DOHH2 (cell line): Measurements from ENCODE around the gene TRMT1.

Source experiments
- H3F3A ChIP-seq: fragments of 200-600 bp; sonication (generic), shearing (Covaris generic); 2 replicates; pipeline ENCODE4 v1.6.0; 2016; ENCODE audit warnings: antibody characterized with exemption, mild to moderate bottlenecking; ENCODE audit not compliant: control insufficient read depth, insufficient read depth
- H3K27ac ChIP-seq: fragments of 200-600 bp; sonication (generic); 2 replicates; pipeline ENCODE4 v1.5.1; 2014; ENCODE audit warnings: low read depth, mild to moderate bottlenecking, low read length, moderate library complexity
- H3K27me3 ChIP-seq: fragments of 200-600 bp; sonication (generic); 2 replicates; pipeline ENCODE4 v1.6.1; 2014; ENCODE audit warnings: mild to moderate bottlenecking, low read length, mixed read lengths; ENCODE audit not compliant: control insufficient read depth
- H3K36me3 ChIP-seq: fragments of 200-600 bp; sonication (generic); 2 replicates; pipeline ENCODE4 v1.6.1; 2014; ENCODE audit warnings: mild to moderate bottlenecking, low read length, moderate library complexity, mixed read lengths; ENCODE audit not compliant: control insufficient read depth
- H3K4me1 ChIP-seq: fragments of 200-600 bp; sonication (generic); 2 replicates; pipeline ENCODE4 v1.6.1; 2014; ENCODE audit warnings: mild to moderate bottlenecking, low read length, mixed read lengths; ENCODE audit not compliant: control insufficient read depth
- H3K4me2 ChIP-seq: fragments of 200-600 bp; sonication (generic); 2 replicates; pipeline ENCODE4 v1.6.0; 2014; ENCODE audit warnings: mild to moderate bottlenecking, low read length, moderate library complexity
- H3K4me3 ChIP-seq: fragments of 200-600 bp; sonication (generic); 2 replicates; pipeline ENCODE4 v1.5.1; 2014; ENCODE audit warnings: mild to moderate bottlenecking, low read length, mixed read lengths
- H3K79me2 ChIP-seq: fragments of 200-600 bp; sonication (generic); 2 replicates; pipeline ENCODE4 v1.6.1; 2014; ENCODE audit warnings: mild to moderate bottlenecking, low read length, mixed read lengths; ENCODE audit not compliant: control insufficient read depth
- H3K9me2 ChIP-seq: fragments of 200-600 bp; sonication (generic); replicated peaks from 2 replicates; pipeline ENCODE4 v1.6.1; 2014; ENCODE audit warnings: mild to moderate bottlenecking, low read length, mixed read lengths; ENCODE audit not compliant: control insufficient read depth
- H3K9me3 ChIP-seq: fragments of 200-600 bp; sonication (generic); 2 replicates; pipeline ENCODE4 v1.6.1; 2014; ENCODE audit warnings: antibody characterized with exemption, low read length, mixed read lengths; ENCODE audit not compliant: control insufficient read depth, insufficient read depth
- H4K20me1 ChIP-seq: fragments of 200-600 bp; sonication (generic); 2 replicates; pipeline ENCODE4 v1.6.0; 2014; ENCODE audit warnings: low read depth, mild to moderate bottlenecking, antibody characterized with exemption, low read length, moderate library complexity; ENCODE audit not compliant: control insufficient read depth, insufficient read depth
- CTCF ChIP-seq: fragments of 200-600 bp; sonication (generic); IDR thresholded peaks from one replicate; pipeline ENCODE4 v1.5.1; 2014; ENCODE audit warnings: antibody characterized with exemption, mild to moderate bottlenecking, low read depth, low read length; ENCODE audit not compliant: poor library complexity, severe bottlenecking
- EZH2phosphoT487 ChIP-seq: fragments of 200-600 bp; sonication (generic); IDR thresholded peaks from 2 replicates; pipeline ENCODE4 v1.6.1; 2017; ENCODE audit warnings: borderline replicate concordance, mild to moderate bottlenecking, antibody characterized with exemption, low read length, moderate library complexity, mixed read lengths

The TRMT1 gene

GRCh38 chr19:13100841-13101589 is 15.5 kb downstream of the TRMT1 start:
- H3K4me1 ChIP-seq, result peaks cover 84% of the 10 kb centered on the region
- H3K4me2 ChIP-seq, result peak overlapping the region; percentile 100
- no peaks in the 10 kb centered on the region for H3K27me3 ChIP-seq

GRCh38 chr19:13100031-13100588 is 16.4 kb downstream of the TRMT1 start:
- peak overlapping the region; percentile 86 for H3K4me3 ChIP-seq
- H3K4me1 ChIP-seq, result peaks cover 84% of the 10 kb centered on the region
- peaks cover 49% of the 10 kb centered on the region for H3F3A ChIP-seq
- H3K9me2 ChIP-seq, result no peaks in the 10 kb centered on the region
- peak overlapping the region; percentile 100 for H3K4me2 ChIP-seq
- no peaks in the 10 kb centered on the region; the same call in 1 of the 2 replicates for H4K20me1 ChIP-seq
- no peaks in the 10 kb centered on the region for H3K27me3 ChIP-seq
- H3K9me3 ChIP-seq, result no peaks in the 10 kb centered on the region
- TF ChIP-seq EZH2phosphoT487 (no peak), CTCF (no peak)
- peaks cover 64% of the 10 kb centered on the region for H3K79me2 ChIP-seq
- peaks cover 44% of the 10 kb centered on the region for H3K36me3 ChIP-seq
- H3K27ac ChIP-seq, result peak overlapping the region; percentile 99

More at GRCh38 chr19:13100841-13101589, 15.5 kb downstream of the TRMT1 start:
- Histone ChIP-seq H3K4me3 (peak overlapping the region; percentile 86), H3K27ac (peak overlapping the region; percentile 99), H3K79me2 (peaks cover 64% of the 10 kb centered on the region), H3K9me2 (no peaks in the 10 kb centered on the region), H4K20me1 (no peaks in the 10 kb centered on the region; the same call in 1 of the 2 replicates), H3F3A (peaks cover 46% of the 10 kb centered on the region), H3K36me3 (peaks cover 44% of the 10 kb centered on the region), H3K9me3 (no peaks in the 10 kb centered on the region)
- TF ChIP-seq CTCF (peak; percentile 92), EZH2phosphoT487 (no peak)

- H3K4me2 ChIP-seq, result peak overlapping the region; percentile 100
These were observed 17.2 kb downstream of the TRMT1 start for GRCh38 chr19:13099073-13099999.

More at GRCh38 chr19:13099073-13099999, 17.2 kb downstream of the TRMT1 start:
- Histone ChIP-seq H3K27me3 (no peaks in the 10 kb centered on the region), H4K20me1 (no peaks in the 10 kb centered on the region; the same call in 1 of the 2 replicates), H3K9me3 (no peaks in the 10 kb centered on the region), H3F3A (peaks cover 51% of the 10 kb centered on the region), H3K9me2 (no peaks in the 10 kb centered on the region), H3K27ac (peak overlapping the region; percentile 99), H3K4me1 (peaks cover 85% of the 10 kb centered on the region), H3K4me3 (peak overlapping the region; percentile 86), H3K36me3 (peaks cover 38% of the 10 kb centered on the region), H3K79me2 (peaks cover 61% of the 10 kb centered on the region)
- TF ChIP-seq CTCF (no peak), EZH2phosphoT487 (no peak)
